Measurements from ENCODE around the gene NUDC.

DNA sequence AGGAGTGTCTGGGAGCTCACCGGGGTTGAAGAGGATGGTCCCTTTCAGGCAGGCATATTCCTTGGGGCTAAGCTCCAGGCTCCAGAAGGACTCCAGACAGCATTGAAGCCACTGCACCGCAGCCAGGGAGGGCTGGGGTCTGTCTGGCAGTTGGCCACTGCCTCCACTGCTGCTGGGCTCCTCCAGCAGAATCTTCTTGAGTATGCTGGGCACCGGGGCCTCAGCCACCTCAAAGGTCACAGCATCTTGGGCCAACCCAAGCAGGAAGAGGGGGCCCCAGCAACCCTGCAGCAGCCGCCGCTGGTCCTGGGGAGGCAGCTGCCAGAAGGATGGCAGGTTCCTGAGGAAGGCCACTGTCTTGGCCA, 8.2 kb upstream of the NUDC start:
- no peak for TF ChIP-seq CTCF (IDR thresholded peaks at IDR 0.05)
- no peak for TF ChIP-seq GATA2 (CRISPR knock-in tag; IDR thresholded peaks at IDR 0.05)
- no peak for TF ChIP-seq EZH2phosphoT487 (IDR thresholded peaks at IDR 0.05; ENCODE audit: borderline replicate concordance, low read depth)
- TF ChIP-seq TAF1 (IDR thresholded peaks at IDR 0.05; ENCODE audit: borderline replicate concordance, low read depth, low read length), result no peak
- no peak for TF ChIP-seq IRF3 (IDR thresholded peaks at IDR 0.05; ENCODE audit: low read depth, low read length)
- no peak for TF ChIP-seq POLR2AphosphoS5 (IDR thresholded peaks at IDR 0.05; ENCODE audit: low read depth, low read length)
- no peak for TF ChIP-seq MXI1 (IDR thresholded peaks at IDR 0.05; ENCODE audit: low read depth, low read length)
- TF ChIP-seq, protein P1, sequence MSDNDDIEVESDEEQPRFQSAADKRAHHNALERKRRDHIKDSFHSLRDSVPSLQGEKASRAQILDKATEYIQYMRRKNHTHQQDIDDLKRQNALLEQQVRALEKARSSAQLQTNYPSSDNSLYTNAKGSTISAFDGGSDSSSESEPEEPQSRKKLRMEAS (IDR thresholded peaks at IDR 0.05; ENCODE audit: low read depth), result no peak

Data from SK-N-SH (cell line).